HEK293T (cell line): Measurements from ENCODE around the gene EIF4EBP3.

Source experiments
- CTCF ChIA-PET: fragments of 350-600 bp; formaldehyde crosslinking; extraction: SDS; loops from one replicate; lab custom pipeline; 2021; ENCODE audit warnings: antibody characterized with exemption, inconsistent platforms; lab: Yijun Ruan, JAX
- POLR2A ChIA-PET: fragments of 350-600 bp; formaldehyde crosslinking; extraction: SDS; loops from one replicate; lab custom pipeline; 2020; ENCODE audit warnings: antibody characterized with exemption, inconsistent platforms; lab: Yijun Ruan, JAX
- DNase-seq: peaks from one replicate; pipeline ENCODE4 v3.0.0; 2012; ENCODE audit warnings: mixed read lengths; ENCODE audit errors: extremely low spot score
- ARNT ChIP-seq: fragments of 450-650 bp; IDR thresholded peaks from 2 replicates; pipeline ENCODE4 v1.6.1; 2017; ENCODE audit warnings: mild to moderate bottlenecking
- BHLHE40 ChIP-seq: fragments of 450-650 bp; IDR thresholded peaks from 2 replicates; pipeline ENCODE4 v1.6.1; 2016; ENCODE audit warnings: mild to moderate bottlenecking, moderate library complexity, borderline replicate concordance
- CTBP1 ChIP-seq: fragments of 450-650 bp; IDR thresholded peaks from 2 replicates; pipeline ENCODE4 v1.6.1; 2016; ENCODE audit warnings: borderline replicate concordance
- ELF4 ChIP-seq: fragments of 450-650 bp; IDR thresholded peaks from 2 replicates; pipeline ENCODE4 v1.6.1; 2017; ENCODE audit warnings: antibody characterized with exemption
- FOXA1 ChIP-seq: fragments of 450-650 bp; IDR thresholded peaks from 2 replicates; pipeline ENCODE4 v1.6.1; 2016; ENCODE audit warnings: mild to moderate bottlenecking
- FOXK2 ChIP-seq: fragments of 450-650 bp; IDR thresholded peaks from 2 replicates; pipeline ENCODE4 v1.6.1; 2016; ENCODE audit warnings: mild to moderate bottlenecking
- FOXM1 ChIP-seq: fragments of 450-650 bp; IDR thresholded peaks from 2 replicates; pipeline ENCODE4 v1.6.1; 2017; ENCODE audit warnings: mild to moderate bottlenecking, borderline replicate concordance
- HDGF ChIP-seq: fragments of 450-650 bp; IDR thresholded peaks from 2 replicates; pipeline ENCODE4 v1.6.1; 2017; ENCODE audit warnings: antibody characterized with exemption, borderline replicate concordance
- L3MBTL2 ChIP-seq: fragments of 450-650 bp; conservative IDR thresholded peaks from 2 replicates; pipeline ENCODE4 v1.6.1; 2016; ENCODE audit warnings: mild to moderate bottlenecking
- LEF1 ChIP-seq: fragments of 450-650 bp; IDR thresholded peaks from 2 replicates; pipeline ENCODE4 v1.6.1; 2017; ENCODE audit warnings: mild to moderate bottlenecking, borderline replicate concordance
- NFRKB ChIP-seq: fragments of 450-650 bp; IDR thresholded peaks from 2 replicates; pipeline ENCODE4 v1.6.1; 2016; ENCODE audit warnings: mild to moderate bottlenecking, moderate library complexity
- SP1 ChIP-seq: fragments of 450-650 bp; IDR thresholded peaks from 2 replicates; pipeline ENCODE4 v1.6.1; 2017
- SUZ12 ChIP-seq: fragments of 450-650 bp; IDR thresholded peaks from 2 replicates; pipeline ENCODE4 v1.6.1; 2016; ENCODE audit warnings: mild to moderate bottlenecking
- TARDBP ChIP-seq: fragments of 450-650 bp; IDR thresholded peaks from 2 replicates; pipeline ENCODE4 v1.6.1; 2016
- ZNF384 ChIP-seq: fragments of 450-650 bp; IDR thresholded peaks from 2 replicates; pipeline ENCODE4 v1.6.1; 2016
- TF ChIP-seq, protein P1 (sequence below): fragments of 450-650 bp; IDR thresholded peaks from 2 replicates; pipeline ENCODE4 v1.6.1; 2016

Gene EIF4EBP3

GRCh38 chr5:140547508-140548299 is at the start of gene EIF4EBP3:
Gene EIF4EBP3 (plus strand): TSS chr5:140547662. CDS start chr5:140547738, 76 bp downstream.
- ChIA-PET CTCF (no interaction called here), POLR2A (interaction anchor here (1.0 to 4.5 kb wide), 6 partner anchors 10 to 373 kb away, joined by 3 to 33 read pairs (median 4); partner anchors contain the start of genes APBB3, CYSTM1, HARS1 and HARS2)
- TF ChIP-seq LEF1 (no peak), FOXM1 (no peak), NFRKB (no peak)
- TF ChIP-seq, protein P1, sequence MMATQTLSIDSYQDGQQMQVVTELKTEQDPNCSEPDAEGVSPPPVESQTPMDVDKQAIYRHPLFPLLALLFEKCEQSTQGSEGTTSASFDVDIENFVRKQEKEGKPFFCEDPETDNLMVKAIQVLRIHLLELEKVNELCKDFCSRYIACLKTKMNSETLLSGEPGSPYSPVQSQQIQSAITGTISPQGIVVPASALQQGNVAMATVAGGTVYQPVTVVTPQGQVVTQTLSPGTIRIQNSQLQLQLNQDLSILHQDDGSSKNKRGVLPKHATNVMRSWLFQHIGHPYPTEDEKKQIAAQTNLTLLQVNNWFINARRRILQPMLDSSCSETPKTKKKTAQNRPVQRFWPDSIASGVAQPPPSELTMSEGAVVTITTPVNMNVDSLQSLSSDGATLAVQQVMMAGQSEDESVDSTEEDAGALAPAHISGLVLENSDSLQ: peak; percentile 79
- DNase-seq: no peak

- CTCF ChIA-PET: no interaction called here
- POLR2A ChIA-PET: no interaction called here
- no peak for TF ChIP-seq ELF4
- TF ChIP-seq NFRKB: no peak
- no peak for TF ChIP-seq BHLHE40
- TF ChIP-seq ARNT: no peak
- no peak for TF ChIP-seq FOXK2
- TF ChIP-seq FOXM1: no peak
- no peak for TF ChIP-seq CTBP1
- TF ChIP-seq ZNF384: no peak
- TF ChIP-seq SP1: no peak
- TF ChIP-seq HDGF: no peak
- no peak for TF ChIP-seq TARDBP
- no peak for TF ChIP-seq FOXA1
- no peak for TF ChIP-seq L3MBTL2
- TF ChIP-seq SUZ12: no peak
- TF ChIP-seq, protein P1: no peak
- TF ChIP-seq LEF1: no peak
- DNase-seq: no peak
Measured at GRCh38 chr5:140497897-140498296, 49.6 kb upstream of the EIF4EBP3 start.

DNA sequence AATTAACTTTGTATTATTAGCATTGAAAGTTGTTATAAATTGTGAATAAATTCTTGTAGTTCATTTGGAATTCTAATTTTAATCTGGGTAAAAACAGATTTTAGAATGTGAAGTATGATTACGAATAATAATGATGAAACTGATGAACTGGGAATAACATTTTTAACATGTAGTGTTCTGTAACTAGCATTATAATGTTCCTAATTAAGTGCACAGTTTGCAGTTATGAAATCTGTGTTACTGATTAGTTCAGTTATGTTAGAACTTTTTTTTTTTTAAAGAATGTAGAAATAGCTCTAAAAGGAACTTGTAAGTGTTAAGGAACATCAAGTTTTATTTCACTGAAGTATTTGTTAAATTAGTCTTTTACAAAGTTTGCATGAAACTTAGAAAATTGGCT is 48.9 kb upstream of the EIF4EBP3 start:
- TF ChIP-seq FOXK2: no peak
- no peak for TF ChIP-seq NFRKB
- TF ChIP-seq SP1: no peak
- no peak for TF ChIP-seq ZNF384
- no peak for TF ChIP-seq FOXA1
- TF ChIP-seq, protein P1: no peak
- TF ChIP-seq SUZ12: no peak
- TF ChIP-seq FOXM1: no peak
- TF ChIP-seq ARNT: no peak
- no peak for TF ChIP-seq HDGF
- no peak for TF ChIP-seq ELF4
- TF ChIP-seq CTBP1: no peak
- no peak for TF ChIP-seq LEF1
- no peak for TF ChIP-seq L3MBTL2
- TF ChIP-seq BHLHE40: no peak
- no peak for TF ChIP-seq TARDBP
- ChIA-PET POLR2A (no interaction called here), CTCF (no interaction called here)
- no peak for DNase-seq

DNA sequence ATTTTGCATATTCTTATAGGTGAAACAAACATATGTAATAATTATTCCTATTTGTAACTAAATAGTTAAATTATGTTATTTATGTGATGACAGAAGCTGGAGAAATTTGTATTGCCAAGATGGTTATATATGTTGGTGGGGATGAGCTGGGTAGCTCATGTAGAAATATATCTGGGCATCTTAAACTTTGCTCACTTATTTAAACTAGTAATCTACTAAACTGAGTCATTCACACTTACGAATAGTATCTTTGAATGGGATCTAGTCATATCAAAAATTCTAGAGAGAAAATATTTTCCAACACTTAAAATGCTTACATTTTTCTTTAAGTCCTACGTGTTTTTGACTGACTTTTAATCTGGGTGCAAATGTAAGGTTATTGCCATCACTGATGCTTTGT is 44.6 kb upstream of the EIF4EBP3 start:
- DNase-seq: no peak
- TF ChIP-seq ARNT (no peak), FOXA1 (no peak), ELF4 (no peak), FOXK2 (no peak)
- ChIA-PET CTCF (no interaction called here), POLR2A (no interaction called here)

DNA sequence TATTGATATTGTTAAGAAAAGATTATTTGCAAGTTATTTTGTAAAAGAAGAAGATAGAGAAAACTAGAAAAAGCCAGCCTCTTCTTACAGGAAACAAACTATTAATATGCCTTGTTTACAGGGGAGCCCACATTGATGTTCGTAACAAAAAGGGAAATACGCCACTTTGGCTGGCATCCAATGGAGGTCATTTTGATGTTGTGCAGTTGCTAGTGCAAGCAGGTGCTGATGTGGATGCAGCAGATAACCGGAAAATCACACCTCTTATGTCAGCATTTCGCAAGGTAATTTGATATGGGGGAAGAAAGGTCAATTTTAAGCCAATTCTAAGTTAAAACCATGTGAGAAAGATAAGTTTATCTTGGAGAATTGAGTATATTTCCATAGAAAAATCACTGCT is 37.6 kb upstream of the EIF4EBP3 start:
- POLR2A ChIA-PET: interaction anchor here (0.8 kb wide), 1 partner anchor 47 kb away, joined by 3 read pairs; the partner anchor contains the start of gene SRA1
- TF ChIP-seq BHLHE40: no peak
- TF ChIP-seq FOXA1: no peak
- TF ChIP-seq LEF1: no peak
- TF ChIP-seq FOXK2: no peak
- TF ChIP-seq FOXM1: no peak
- no peak for TF ChIP-seq SUZ12
- CTCF ChIA-PET: no interaction called here
- DNase-seq: no peak

- POLR2A ChIA-PET: no interaction called here
- no peak for DNase-seq
- TF ChIP-seq ZNF384: no peak
- no peak for TF ChIP-seq FOXA1
- TF ChIP-seq CTBP1: no peak
- no peak for TF ChIP-seq L3MBTL2
- TF ChIP-seq, protein P1: no peak
- CTCF ChIA-PET: no interaction called here
Measured at GRCh38 chr5:140513124-140513523, 34.3 kb upstream of the EIF4EBP3 start.
